ENCODE results near the gene CADM1.

GRCh38 chr11:115466122-115466521 lies 38.1 kb downstream of the CADM1 start:
- TF ChIP-seq CTCF (conservative IDR thresholded peaks at IDR 0.05 in 1 of 2, IDR thresholded peaks at IDR 0.05 in 1 of 2; ENCODE audit: low read depth in 1 of 2, low read length in 2 of 2) (no peak), EZH2 (IDR thresholded peaks at IDR 0.05; ENCODE audit: low read length, missing control alignments) (no peak)
